ENCODE data around the gene LRMDA.

LRMDA gene

DNA sequence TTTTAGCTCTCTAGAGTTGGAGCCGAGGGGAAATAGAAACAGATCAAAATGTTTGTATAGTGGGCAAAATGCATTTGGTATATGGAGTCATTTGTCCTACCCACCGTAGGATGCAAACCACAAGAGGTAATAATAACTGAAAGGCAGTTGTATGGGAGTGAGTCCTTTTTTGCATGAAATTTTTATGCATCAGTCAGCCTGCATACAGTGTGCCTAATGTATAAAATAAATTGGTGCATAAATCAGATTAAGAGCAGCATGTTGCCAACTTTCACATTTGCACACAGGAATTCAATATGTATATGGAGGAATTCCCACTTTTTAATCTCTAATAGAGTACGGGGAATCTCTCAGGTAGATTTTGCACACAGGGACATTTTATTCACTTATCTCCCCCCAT, 262.8 kb downstream of the LRMDA start:
- POLR2A ChIA-PET = no interaction called here
- H3K27ac ChIP-seq (ENCODE audit: extremely low read depth, low read depth, low read length) = no peak overlapping the region
- no peaks in the 10 kb centered on the region for H3K4me1 ChIP-seq (ENCODE audit: control insufficient read depth, insufficient read depth, low read length)
- TF ChIP-seq, protein P1, sequence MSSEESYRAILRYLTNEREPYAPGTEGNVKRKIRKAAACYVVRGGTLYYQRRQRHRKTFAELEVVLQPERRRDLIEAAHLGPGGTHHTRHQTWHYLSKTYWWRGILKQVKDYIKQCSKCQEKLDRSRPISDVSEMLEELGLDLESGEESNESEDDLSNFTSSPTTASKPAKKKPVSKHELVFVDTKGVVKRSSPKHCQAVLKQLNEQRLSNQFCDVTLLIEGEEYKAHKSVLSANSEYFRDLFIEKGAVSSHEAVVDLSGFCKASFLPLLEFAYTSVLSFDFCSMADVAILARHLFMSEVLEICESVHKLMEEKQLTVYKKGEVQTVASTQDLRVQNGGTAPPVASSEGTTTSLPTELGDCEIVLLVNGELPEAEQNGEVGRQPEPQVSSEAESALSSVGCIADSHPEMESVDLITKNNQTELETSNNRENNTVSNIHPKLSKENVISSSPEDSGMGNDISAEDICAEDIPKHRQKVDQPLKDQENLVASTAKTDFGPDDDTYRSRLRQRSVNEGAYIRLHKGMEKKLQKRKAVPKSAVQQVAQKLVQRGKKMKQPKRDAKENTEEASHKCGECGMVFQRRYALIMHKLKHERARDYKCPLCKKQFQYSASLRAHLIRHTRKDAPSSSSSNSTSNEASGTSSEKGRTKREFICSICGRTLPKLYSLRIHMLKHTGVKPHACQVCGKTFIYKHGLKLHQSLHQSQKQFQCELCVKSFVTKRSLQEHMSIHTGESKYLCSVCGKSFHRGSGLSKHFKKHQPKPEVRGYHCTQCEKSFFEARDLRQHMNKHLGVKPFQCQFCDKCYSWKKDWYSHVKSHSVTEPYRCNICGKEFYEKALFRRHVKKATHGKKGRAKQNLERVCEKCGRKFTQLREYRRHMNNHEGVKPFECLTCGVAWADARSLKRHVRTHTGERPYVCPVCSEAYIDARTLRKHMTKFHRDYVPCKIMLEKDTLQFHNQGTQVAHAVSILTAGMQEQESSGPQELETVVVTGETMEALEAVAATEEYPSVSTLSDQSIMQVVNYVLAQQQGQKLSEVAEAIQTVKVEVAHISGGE (tag by site-specific recombination; conservative IDR thresholded peaks at IDR 0.05; ENCODE audit: low read depth) = no peak
- TF ChIP-seq, protein P2, sequence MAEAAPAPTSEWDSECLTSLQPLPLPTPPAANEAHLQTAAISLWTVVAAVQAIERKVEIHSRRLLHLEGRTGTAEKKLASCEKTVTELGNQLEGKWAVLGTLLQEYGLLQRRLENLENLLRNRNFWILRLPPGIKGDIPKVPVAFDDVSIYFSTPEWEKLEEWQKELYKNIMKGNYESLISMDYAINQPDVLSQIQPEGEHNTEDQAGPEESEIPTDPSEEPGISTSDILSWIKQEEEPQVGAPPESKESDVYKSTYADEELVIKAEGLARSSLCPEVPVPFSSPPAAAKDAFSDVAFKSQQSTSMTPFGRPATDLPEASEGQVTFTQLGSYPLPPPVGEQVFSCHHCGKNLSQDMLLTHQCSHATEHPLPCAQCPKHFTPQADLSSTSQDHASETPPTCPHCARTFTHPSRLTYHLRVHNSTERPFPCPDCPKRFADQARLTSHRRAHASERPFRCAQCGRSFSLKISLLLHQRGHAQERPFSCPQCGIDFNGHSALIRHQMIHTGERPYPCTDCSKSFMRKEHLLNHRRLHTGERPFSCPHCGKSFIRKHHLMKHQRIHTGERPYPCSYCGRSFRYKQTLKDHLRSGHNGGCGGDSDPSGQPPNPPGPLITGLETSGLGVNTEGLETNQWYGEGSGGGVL (tag by site-specific recombination; IDR thresholded peaks at IDR 0.05) = no peak
- TF ChIP-seq ZBTB48 (tag by site-specific recombination; IDR thresholded peaks at IDR 0.05) (no peak), ZNF24 (tag by site-specific recombination; IDR thresholded peaks at IDR 0.05) (no peak), HOXC10 (CRISPR knock-in tag; IDR thresholded peaks at IDR 0.05) (no peak), ZNF548 (tag by site-specific recombination; IDR thresholded peaks at IDR 0.05) (no peak), FEZF1 (tag by site-specific recombination; IDR thresholded peaks at IDR 0.05) (no peak), ZNF785 (tag by site-specific recombination; IDR thresholded peaks at IDR 0.05) (no peak), ZNF311 (tag by site-specific recombination; IDR thresholded peaks at IDR 0.05; ENCODE audit: borderline replicate concordance) (no peak), ZBTB7A (tag by site-specific recombination; IDR thresholded peaks at IDR 0.05; ENCODE audit: low read depth) (no peak), ZNF175 (tag by site-specific recombination; IDR thresholded peaks at IDR 0.05) (no peak), SCRT2 (tag by site-specific recombination; IDR thresholded peaks at IDR 0.05) (no peak), REPIN1 (tag by site-specific recombination; IDR thresholded peaks at IDR 0.05; ENCODE audit: low read depth) (no peak)
- TF ChIP-seq, protein P3, sequence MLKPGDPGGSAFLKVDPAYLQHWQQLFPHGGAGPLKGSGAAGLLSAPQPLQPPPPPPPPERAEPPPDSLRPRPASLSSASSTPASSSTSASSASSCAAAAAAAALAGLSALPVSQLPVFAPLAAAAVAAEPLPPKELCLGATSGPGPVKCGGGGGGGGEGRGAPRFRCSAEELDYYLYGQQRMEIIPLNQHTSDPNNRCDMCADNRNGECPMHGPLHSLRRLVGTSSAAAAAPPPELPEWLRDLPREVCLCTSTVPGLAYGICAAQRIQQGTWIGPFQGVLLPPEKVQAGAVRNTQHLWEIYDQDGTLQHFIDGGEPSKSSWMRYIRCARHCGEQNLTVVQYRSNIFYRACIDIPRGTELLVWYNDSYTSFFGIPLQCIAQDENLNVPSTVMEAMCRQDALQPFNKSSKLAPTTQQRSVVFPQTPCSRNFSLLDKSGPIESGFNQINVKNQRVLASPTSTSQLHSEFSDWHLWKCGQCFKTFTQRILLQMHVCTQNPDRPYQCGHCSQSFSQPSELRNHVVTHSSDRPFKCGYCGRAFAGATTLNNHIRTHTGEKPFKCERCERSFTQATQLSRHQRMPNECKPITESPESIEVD (tag by site-specific recombination; IDR thresholded peaks at IDR 0.05) = no peak
- TF ChIP-seq, protein P4, sequence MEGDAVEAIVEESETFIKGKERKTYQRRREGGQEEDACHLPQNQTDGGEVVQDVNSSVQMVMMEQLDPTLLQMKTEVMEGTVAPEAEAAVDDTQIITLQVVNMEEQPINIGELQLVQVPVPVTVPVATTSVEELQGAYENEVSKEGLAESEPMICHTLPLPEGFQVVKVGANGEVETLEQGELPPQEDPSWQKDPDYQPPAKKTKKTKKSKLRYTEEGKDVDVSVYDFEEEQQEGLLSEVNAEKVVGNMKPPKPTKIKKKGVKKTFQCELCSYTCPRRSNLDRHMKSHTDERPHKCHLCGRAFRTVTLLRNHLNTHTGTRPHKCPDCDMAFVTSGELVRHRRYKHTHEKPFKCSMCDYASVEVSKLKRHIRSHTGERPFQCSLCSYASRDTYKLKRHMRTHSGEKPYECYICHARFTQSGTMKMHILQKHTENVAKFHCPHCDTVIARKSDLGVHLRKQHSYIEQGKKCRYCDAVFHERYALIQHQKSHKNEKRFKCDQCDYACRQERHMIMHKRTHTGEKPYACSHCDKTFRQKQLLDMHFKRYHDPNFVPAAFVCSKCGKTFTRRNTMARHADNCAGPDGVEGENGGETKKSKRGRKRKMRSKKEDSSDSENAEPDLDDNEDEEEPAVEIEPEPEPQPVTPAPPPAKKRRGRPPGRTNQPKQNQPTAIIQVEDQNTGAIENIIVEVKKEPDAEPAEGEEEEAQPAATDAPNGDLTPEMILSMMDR (tag by site-specific recombination; IDR thresholded peaks at IDR 0.05) = no peak
- TF ChIP-seq, protein P5, sequence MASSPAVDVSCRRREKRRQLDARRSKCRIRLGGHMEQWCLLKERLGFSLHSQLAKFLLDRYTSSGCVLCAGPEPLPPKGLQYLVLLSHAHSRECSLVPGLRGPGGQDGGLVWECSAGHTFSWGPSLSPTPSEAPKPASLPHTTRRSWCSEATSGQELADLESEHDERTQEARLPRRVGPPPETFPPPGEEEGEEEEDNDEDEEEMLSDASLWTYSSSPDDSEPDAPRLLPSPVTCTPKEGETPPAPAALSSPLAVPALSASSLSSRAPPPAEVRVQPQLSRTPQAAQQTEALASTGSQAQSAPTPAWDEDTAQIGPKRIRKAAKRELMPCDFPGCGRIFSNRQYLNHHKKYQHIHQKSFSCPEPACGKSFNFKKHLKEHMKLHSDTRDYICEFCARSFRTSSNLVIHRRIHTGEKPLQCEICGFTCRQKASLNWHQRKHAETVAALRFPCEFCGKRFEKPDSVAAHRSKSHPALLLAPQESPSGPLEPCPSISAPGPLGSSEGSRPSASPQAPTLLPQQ (tag by site-specific recombination; IDR thresholded peaks at IDR 0.05) = no peak
- no peaks in the 10 kb centered on the region; the same call in 1 of the 2 replicates for H3K9me3 ChIP-seq (ENCODE audit: control insufficient read depth, insufficient read depth, low read depth, low read length)
- no peak overlapping the region for H3K4me3 ChIP-seq (ENCODE audit: low read depth, low read length)
- H3K36me3 ChIP-seq (ENCODE audit: control insufficient read depth in 2 of 2, insufficient read depth in 1 of 2, low read length in 2 of 2) = no peaks in the 10 kb centered on the region
- CTCF ChIA-PET = interaction anchor here (0.8 kb wide), 1 partner anchor 10 kb away, joined by 3 read pairs; no protein-coding TSS in a partner anchor
